Smooth muscle cell (in vitro differentiated cells): ENCODE data around the gene SUPT7L. TPM values are rescaled to one million over a fixed set of nuclear protein-coding genes. Genes with fewer than 3 reads are reported as not detected.
A peak's percentile ranks its signal among the peaks of the same experiment; 100 is the strongest.
"Not testable (repeated sequence)": the region's sequence is repeated elsewhere in the genome, so short reads cannot be mapped to it uniquely, and the experiment has no call there.

ENCODE experiments used
- DNase-seq: peaks from one replicate; lab custom pipeline; 2025; ENCODE audit not compliant: unreplicated experiment; lab: John Stamatoyannopoulos, UW
- H2AFZ ChIP-seq: fragments of 200-600 bp; sonication (generic); 2 replicates; pipeline ENCODE4 v1.6.0; 2016; ENCODE audit warnings: antibody characterized with exemption, low read depth, mild to moderate bottlenecking
- H3F3A ChIP-seq: fragments of 200-600 bp; sonication (generic); 2 replicates; pipeline ENCODE4 v1.6.0; 2017; ENCODE audit warnings: antibody characterized with exemption, low read depth
- H3K27ac ChIP-seq: fragments of 200-600 bp; sonication (generic); 2 replicates; pipeline ENCODE4 v1.5.1; 2016; ENCODE audit warnings: low read depth, mild to moderate bottlenecking
- H3K27me3 ChIP-seq: fragments of 200-600 bp; sonication (generic); 2 replicates; pipeline ENCODE4 v1.6.1; 2016; ENCODE audit warnings: low read depth, mild to moderate bottlenecking
- H3K36me3 ChIP-seq: fragments of 200-600 bp; sonication (generic); 2 replicates; pipeline ENCODE4 v1.5.1; 2016; ENCODE audit warnings: low read depth
- H3K4me1 ChIP-seq: fragments of 200-600 bp; sonication (generic); 2 replicates; pipeline ENCODE4 v1.5.1; 2016; ENCODE audit warnings: low read depth
- H3K4me2 ChIP-seq: fragments of 200-600 bp; sonication (generic); 2 replicates; pipeline ENCODE4 v1.6.0; 2016; ENCODE audit warnings: mild to moderate bottlenecking
- H3K4me3 ChIP-seq: fragments of 200-600 bp; sonication (generic); 2 replicates; pipeline ENCODE4 v1.5.1; 2016; ENCODE audit warnings: mild to moderate bottlenecking
- H3K79me2 ChIP-seq: fragments of 200-600 bp; sonication (generic); 2 replicates; pipeline ENCODE4 v1.6.0; 2016; ENCODE audit warnings: low read depth, mild to moderate bottlenecking
- H3K9ac ChIP-seq: fragments of 200-600 bp; sonication (generic); 2 replicates; pipeline ENCODE4 v1.6.0; 2016; ENCODE audit warnings: low read depth
- H3K9me3 ChIP-seq: fragments of 200-600 bp; sonication (generic); replicated peaks from 2 replicates; pipeline ENCODE4 v1.5.1; 2016; ENCODE audit warnings: low read depth
- H4K20me1 ChIP-seq: fragments of 200-600 bp; sonication (generic); 2 replicates; pipeline ENCODE4 v1.6.0; 2016; ENCODE audit warnings: low read depth
- WGBS: methylation state at CpG from one replicate; pipeline ENCODE4 v1.1.7; 2016; ENCODE audit warnings: low lambda C conversion rate; 5-methylcytosine and 5-hydroxymethylcytosine counted together
- polyA plus RNA-seq: library from polyadenylated mRNA; unstranded; fragments of >200 nt; fragmentation: Nextera tagmentation; extraction: Ambion mirVana; gene quantifications from 2 replicates; pipeline ENCODE4 v1.2.1, GENCODE V29; 2016
- total RNA-seq: library from RNA; depleted of rRNA; stranded (reverse); fragments of >200 nt; gene quantifications from 2 replicates; pipeline ENCODE4 v1.2.3, GENCODE V29; 2014
- TF ChIP-seq, protein P1 (sequence below): fragments of 200-600 bp; sonication (generic); IDR thresholded peaks from 2 replicates; pipeline ENCODE4 v1.5.1; 2017; ENCODE audit warnings: borderline replicate concordance, mild to moderate bottlenecking, antibody characterized with exemption; ENCODE audit not compliant: insufficient read depth, poor library complexity, severe bottlenecking

Gene SUPT7L
- total and polyA plus RNA-seq, 2 experiments from 2014 or later = 18.9 to 27.6 TPM

DNA sequence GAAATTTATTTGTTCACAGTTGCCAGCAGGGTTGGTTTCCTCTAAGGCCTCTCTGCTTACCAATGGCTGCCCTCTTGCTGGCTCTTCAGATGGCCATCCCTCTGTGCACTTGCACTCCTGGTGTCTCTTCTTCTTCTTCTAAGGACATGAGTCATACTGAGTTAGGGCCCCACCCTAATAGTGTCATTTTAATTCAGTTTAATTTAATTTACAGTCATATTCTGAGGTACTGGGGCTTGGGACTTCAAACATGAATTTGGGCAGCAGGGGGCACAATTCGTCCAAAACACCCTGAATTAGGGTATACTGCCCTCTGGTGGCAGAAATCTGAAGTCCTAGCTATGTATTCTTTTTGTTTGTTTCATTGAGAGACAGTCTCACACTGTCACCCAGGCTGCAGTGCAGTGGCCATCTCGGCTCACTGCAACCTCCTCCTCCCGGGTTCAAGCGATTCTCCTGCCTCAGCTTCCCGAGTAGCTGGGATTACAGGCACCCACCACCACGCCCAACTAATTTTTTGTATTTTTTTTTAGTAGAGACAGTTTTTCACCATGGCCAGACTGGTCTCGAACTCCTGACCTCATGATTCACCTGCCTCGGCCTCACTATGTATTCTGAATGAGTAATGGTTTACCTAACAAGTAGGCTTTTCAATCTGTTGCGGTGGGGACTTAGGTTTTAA is 20.1 kb upstream of the SUPT7L start:
- Histone ChIP-seq H3K4me3 (no peak overlapping the region), H3K36me3 (peaks cover 10% of the 10 kb centered on the region), H2AFZ (no peak overlapping the region), H3K27ac (peak overlapping the region; percentile 93), H3K4me1 (peaks cover 4% of the 10 kb centered on the region), H3K4me2 (no peak overlapping the region), H3K27me3 (no peaks in the 10 kb centered on the region), H3K9ac (no peak overlapping the region), H3K79me2 (no peaks in the 10 kb centered on the region), H4K20me1 (no peaks in the 10 kb centered on the region), H3F3A (peaks cover 14% of the 10 kb centered on the region), H3K9me3 (no peaks in the 10 kb centered on the region)
- WGBS = 47% methylated on average over 9 of the region's 9 CpGs
- TF ChIP-seq, protein P1, sequence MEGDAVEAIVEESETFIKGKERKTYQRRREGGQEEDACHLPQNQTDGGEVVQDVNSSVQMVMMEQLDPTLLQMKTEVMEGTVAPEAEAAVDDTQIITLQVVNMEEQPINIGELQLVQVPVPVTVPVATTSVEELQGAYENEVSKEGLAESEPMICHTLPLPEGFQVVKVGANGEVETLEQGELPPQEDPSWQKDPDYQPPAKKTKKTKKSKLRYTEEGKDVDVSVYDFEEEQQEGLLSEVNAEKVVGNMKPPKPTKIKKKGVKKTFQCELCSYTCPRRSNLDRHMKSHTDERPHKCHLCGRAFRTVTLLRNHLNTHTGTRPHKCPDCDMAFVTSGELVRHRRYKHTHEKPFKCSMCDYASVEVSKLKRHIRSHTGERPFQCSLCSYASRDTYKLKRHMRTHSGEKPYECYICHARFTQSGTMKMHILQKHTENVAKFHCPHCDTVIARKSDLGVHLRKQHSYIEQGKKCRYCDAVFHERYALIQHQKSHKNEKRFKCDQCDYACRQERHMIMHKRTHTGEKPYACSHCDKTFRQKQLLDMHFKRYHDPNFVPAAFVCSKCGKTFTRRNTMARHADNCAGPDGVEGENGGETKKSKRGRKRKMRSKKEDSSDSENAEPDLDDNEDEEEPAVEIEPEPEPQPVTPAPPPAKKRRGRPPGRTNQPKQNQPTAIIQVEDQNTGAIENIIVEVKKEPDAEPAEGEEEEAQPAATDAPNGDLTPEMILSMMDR = peak; percentile 99
- peak; percentile 11 for DNase-seq

DNA sequence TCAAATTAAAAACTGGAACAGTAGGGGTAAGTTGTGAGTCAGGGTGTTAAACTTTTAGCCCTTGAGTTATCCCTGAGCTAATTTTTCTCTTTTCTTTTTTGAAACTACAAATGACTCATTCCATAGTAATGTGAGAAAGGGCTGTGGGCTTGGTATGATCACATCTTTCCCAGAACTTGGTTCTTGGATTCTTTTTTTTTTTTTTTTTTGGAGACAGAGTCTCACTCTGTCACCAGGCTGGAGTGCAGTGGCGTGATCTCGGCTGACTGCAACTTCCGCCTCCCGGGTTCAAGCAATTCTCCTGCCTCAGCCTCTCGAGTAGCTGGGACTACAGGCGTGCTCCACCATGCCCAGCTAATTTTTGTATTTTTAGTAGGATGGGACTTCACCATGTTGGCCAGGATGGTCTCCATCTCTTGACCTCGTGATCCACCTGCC is 18.9 kb upstream of the SUPT7L start:
- H3K4me3 ChIP-seq, H3K4me1 ChIP-seq, H4K20me1 ChIP-seq, H3K27me3 ChIP-seq, H3K9me3 ChIP-seq, DNase-seq, H3K79me2 ChIP-seq, H2AFZ ChIP-seq: not testable (repeated sequence)
- 47% methylated on average over 7 of the region's 7 CpGs for whole genome bisulfite sequencing
- Histone ChIP-seq H3K36me3 (peaks cover 17% of the 10 kb centered on the region), H3K4me2 (peak overlapping the region; percentile 74), H3K9ac (peak overlapping the region; percentile 74), H3K27ac (peak overlapping the region; percentile 93), H3F3A (peaks cover 16% of the 10 kb centered on the region)

DNA sequence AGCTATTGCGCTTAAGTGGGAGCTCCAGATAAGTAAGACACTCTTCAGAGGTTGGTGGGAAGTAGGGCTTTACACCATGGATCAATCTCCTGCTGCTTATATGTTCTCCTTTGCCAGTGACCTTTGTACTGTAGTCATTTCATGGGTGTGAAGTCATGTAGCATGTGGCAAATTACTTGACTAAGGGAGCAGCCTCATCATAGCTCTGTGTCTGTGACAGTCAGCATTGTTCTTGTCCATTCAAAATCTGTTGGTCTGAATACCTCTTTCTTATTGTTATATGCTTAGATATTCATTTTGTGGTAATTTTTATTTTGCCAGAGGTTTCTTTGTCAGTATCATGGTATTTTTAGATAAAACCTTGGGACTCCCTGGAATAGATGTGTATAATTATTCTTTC is 18.4 kb upstream of the SUPT7L start:
- no peak for DNase-seq
- H3K4me1 ChIP-seq = peaks cover 4% of the 10 kb centered on the region
- peaks cover 16% of the 10 kb centered on the region for H3F3A ChIP-seq
- H3K4me3 ChIP-seq = no peak overlapping the region
- TF ChIP-seq, protein P1 = no peak
- H3K79me2 ChIP-seq = no peaks in the 10 kb centered on the region
- no peaks in the 10 kb centered on the region for H3K27me3 ChIP-seq
- H3K4me2 ChIP-seq = peak overlapping the region; percentile 74
- peaks cover 18% of the 10 kb centered on the region for H3K36me3 ChIP-seq
- H3K9me3 ChIP-seq = no peaks in the 10 kb centered on the region
- H3K27ac ChIP-seq = peak overlapping the region; percentile 93
- peak overlapping the region; percentile 74 for H3K9ac ChIP-seq
- no peak overlapping the region for H2AFZ ChIP-seq
- no peaks in the 10 kb centered on the region for H4K20me1 ChIP-seq
- 74% methylated on average over 1 of the region's 1 CpG for WGBS

DNA sequence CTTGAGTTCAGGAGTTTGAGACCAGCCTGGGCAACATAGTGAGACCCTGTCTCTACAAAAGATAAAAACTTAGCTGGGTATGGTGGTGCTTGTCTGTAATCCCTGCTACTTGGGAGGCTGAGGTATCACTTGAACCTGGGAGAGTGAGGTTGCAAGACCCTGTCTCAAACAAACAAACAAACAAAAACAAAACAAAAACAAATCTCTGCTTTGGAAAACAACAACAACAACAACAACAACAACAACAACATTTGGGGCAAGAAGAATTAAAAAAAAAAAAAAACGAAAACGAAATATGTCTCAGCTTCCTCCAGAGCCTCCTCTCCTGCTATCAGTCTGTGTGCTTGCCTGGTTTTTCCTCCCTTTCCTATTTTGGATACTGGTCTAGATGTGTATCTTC is 17.2 kb upstream of the SUPT7L start:
- no peak overlapping the region for H3K4me3 ChIP-seq
- H3K79me2 ChIP-seq = no peaks in the 10 kb centered on the region
- H4K20me1 ChIP-seq = no peaks in the 10 kb centered on the region
- H3K27ac ChIP-seq = peak overlapping the region; percentile 93
- DNase-seq = no peak
- TF ChIP-seq, protein P1 = no peak
- no peak overlapping the region for H3K4me2 ChIP-seq
- H3K9me3 ChIP-seq = no peaks in the 10 kb centered on the region
- peaks cover 16% of the 10 kb centered on the region for H3F3A ChIP-seq
- H3K4me1 ChIP-seq = peaks cover 4% of the 10 kb centered on the region
- no peak overlapping the region for H2AFZ ChIP-seq
- peaks cover 24% of the 10 kb centered on the region for H3K36me3 ChIP-seq
- no peak overlapping the region for H3K9ac ChIP-seq
- WGBS = 93% methylated on average over 2 of the region's 2 CpGs
- H3K27me3 ChIP-seq = no peaks in the 10 kb centered on the region
